Stimulated activated CD8-positive, alpha-beta memory T cell treated with anti-CD3 and anti-CD28 coated beads, Interleukin-15, amount 100 ng/mL, for 1 hour (primary cell): Measurements from ENCODE around the gene SNRNP25.

Experiments
- DNase-seq: peaks from one replicate; pipeline ENCODE4 v3.0.0-alpha.2; 2020; ENCODE audit warnings: low read depth

Gene SNRNP25

DNA sequence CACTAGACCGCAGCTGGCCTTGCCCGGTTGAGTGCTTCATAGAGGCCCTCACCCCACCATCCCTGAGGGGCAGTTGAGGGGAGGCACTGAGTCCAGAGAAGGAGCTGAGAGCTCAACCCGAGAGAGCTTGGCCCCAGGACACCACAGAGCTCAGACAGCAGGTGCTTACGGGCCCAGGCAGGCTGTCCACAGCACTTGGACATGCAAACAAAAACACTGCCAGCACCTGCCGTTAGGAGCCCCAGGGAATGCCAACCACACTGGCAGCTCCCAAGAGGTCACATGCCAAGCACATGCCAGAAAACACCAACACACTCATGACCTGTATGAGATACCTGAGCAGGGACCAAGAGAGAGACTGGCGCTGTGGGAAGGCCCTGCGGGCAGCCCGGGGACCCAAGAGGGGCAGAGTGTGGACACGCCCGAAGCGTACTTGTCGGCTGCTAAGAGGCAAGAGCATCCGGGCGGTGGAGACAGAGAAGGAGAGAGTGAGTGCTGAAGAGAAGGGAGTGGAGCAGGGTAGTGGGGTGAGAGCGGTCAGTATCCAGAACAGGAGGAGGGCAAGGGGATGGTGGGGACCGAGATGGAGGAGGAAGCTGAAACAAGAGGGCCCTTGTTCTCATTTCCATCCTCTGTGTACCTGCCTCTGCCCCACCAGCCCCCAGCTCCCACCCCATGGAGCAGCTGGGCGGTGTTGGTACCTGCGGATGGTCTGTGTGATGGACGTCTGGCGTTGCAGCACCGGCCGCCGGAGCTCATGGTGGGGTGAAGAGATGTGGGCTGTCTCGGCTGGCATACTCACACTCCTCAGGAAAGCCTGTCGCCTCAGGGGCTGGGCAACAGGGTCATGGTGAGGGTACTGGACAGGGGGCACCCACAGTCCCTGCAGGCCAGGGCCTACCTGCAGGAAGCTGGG lies 10.6 kb downstream of the SNRNP25 start:
- DNase-seq, result no peak

DNA sequence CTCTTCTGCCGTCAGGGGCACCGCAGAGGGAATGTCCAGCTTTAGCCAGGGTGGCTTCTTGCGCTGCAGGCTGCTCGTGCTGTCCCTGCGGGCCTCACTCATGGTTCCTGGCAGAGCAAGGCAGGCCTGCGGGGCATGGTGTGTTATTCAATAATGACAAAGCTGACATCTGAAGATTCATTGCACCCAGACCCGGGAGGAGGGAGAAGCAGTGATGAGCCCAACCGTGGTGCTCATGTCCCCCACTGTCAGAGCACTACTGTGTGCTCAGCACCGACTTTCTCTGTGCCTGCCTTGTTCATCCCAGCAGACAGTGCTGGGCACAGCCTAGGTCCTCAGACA lies 11.3 kb downstream of the SNRNP25 start:
- DNase-seq, result no peak

DNA sequence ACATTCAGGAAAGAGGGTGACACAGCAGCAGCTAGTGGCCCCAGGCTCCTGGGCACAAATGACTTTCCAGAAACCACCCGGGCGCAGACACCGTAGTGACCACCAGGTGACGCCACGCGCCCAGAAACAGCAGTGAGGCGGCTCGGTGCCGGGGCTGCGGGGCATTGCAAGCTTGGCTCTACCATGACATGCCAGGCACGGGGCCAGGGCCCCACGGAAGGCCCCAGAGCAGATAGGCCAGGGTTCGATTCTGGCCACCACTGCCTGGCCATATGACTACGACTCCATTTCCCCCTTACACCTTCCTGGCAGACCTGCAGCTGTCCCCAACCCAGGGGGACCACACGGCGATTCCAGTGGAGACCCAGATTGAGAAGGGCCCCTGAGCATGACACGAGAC lies 12.1 kb downstream of the SNRNP25 start:
- peak; percentile 78 for DNase-seq

- DNase-seq, result no peak
Observed at GRCh38 chr16:66309-67182, 12.9 kb downstream of the SNRNP25 start.

DNA sequence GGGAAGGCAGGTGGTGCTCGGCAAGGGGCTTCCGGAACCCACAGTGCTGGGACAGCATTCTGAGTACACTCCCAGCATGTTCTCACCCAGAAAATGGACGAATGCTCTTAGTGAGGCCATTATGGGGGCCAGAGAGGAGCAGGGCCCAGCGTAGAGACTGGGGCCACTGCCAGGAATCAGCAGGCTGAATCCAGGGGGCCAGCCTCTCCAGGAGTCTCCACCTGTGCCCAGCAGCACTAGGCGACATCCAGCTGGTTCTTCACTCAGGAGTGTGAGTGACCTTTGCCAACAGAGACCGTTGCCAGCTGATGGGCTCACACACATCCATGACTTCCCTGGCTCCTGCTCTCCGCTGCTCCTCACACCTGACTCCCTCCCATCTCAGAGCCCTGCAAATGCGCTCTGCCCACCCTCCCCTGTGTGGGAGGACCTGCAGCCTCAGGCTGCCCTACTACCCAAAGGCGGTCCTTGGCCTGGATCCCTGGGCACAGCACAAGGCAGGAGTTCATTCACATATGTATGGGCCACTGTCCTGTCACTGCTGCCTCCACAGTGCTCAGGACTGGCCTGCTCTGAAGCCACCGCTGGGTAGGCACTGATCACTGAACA lies 13.7 kb downstream of the SNRNP25 start:
- DNase-seq, result no peak

DNA sequence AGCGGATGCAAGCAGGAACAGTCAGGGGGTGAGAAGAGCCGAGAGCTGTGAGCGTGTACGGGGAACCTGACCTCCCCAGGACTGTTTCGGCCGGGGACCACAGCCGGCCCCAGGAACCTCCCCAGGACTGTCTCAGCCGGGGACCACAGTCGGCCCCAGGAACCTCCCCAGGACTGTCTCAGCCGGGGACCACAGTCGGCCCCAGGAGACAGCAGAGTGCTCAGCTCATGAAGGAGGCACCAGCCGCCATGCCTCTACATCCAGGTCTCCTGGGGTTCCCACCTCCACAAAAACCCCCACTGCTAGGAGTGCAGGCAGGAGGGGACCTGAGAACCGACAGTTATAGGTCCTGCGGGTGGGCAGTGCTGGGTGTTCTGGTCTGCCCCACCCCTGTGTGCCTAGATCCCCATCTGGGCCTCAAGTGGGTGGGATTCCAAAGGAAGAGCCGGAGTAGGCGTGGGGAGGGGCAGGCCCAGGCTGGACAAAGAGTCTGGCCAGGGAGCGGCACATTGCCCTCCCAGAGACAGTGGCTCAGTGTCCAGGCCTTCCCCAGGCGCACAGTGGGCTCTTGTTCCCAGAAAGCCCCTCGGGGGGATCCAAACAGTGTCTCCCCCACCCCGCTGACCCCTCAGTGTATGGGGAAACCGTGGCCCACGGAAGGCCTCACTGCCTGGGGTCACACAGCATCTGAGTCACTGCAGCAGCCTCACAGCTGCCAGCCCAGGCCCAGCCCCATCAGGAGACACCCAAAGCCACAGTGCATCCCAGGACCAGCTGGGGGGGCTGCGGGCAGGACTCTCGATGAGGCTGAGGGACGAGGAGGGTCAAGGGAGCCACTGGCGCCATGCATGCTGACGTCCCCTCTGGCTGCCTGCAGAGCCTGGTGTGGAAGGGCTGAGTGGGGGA lies 14.5 kb downstream of the SNRNP25 start:
- no peak for DNase-seq

- DNase-seq, result no peak
Observed at GRCh38 chr16:69181-69580, 15.6 kb downstream of the SNRNP25 start.

GRCh38 chr16:71210-71539 lies 17.5 kb downstream of the SNRNP25 start:
- DNase-seq, result no peak

DNA sequence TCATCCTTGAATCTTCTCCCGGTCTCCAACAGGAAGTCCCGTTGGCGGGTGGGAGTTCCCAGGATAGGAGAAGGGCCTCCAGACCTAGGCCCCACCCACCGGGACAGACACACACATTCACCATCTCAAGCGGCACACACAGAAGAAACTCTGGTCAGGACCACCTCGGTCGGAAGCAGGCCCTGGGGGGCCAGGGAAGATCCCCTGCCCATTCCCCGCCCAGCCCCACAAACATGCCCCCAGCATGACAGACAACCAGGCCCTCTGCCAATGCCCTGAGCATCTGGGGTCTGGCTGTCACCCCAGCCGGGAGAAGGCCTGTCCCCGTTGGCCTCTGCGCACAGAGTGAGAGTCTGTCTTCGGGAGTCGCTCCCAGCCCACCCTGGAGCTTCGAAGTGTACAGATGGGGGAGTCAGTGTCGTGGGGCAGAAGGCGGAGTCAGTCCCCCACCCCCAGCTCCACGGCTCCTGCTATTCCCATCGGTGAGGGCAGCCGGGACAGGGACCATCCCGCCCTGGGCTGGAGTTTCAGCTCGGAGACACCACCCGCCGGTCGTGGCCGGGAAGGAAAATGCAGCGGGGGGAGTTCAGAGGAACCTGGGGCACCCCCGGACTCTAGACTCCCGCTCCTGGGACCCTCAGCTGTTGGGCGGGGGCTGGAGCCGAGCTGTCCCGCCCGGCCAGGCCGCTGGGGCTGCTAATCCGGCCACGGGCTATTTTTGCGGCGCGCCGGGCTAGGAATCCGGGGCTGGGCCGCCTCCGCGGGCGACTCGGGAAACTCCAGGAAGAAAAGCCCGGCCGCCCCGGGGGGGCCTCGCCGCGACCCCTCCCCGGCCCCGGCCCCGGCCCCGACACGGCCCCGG lies 18.1 kb downstream of the SNRNP25 start:
- no peak for DNase-seq

DNA sequence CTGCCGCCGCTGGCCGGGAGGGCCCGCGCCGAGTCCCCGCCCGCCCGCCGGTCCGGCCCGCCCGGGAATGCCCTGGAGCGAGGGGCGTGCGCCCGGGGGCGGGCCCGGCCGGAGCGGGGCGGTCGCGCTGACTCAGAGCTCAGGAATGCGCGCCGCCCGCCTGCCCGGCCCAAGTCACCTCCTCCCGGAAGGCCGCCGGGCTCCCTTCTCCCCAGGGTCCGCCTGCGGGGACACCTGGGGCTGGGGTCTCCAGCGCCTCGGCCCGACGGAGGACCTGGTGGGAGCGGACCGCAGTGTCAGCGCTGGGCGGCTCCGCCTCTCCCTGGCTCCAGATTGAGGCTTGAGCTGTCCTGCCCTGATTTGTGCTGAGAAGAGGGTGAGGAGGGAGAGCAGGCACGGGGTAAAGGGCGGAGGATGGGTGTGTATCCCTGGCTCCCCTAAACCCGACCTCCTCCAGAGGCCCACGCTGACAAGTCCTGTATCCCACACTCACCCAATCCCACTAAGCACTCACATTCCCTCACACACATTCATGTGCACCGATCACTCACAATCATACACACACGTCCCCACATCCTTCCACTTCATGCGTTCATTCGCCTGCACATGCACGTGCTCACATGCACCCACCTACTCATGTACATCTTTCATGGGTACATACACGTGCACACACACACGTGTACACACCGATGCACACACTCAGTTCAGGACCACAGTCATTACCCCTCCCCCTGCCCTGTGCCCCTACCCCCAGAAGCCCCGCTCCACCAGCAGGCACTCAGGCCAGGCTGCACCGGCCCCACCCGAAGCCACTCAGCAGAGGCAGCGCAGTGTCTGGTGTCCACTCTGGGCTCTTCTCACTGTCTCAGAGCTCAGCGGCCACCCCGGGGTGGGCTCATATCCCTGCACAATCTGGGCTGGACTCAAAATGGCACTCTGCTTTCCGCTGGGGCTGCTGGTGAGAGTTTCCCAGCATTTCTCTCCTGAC lies 19.2 kb downstream of the SNRNP25 start, which contains the start of gene RHBDF1:
Gene RHBDF1, minus strand, starts transcription at position 71 of the 988 bp plus-strand sequence. CDS start 7,616 bp downstream, outside the sequence.
- DNase-seq, result no peak

DNA sequence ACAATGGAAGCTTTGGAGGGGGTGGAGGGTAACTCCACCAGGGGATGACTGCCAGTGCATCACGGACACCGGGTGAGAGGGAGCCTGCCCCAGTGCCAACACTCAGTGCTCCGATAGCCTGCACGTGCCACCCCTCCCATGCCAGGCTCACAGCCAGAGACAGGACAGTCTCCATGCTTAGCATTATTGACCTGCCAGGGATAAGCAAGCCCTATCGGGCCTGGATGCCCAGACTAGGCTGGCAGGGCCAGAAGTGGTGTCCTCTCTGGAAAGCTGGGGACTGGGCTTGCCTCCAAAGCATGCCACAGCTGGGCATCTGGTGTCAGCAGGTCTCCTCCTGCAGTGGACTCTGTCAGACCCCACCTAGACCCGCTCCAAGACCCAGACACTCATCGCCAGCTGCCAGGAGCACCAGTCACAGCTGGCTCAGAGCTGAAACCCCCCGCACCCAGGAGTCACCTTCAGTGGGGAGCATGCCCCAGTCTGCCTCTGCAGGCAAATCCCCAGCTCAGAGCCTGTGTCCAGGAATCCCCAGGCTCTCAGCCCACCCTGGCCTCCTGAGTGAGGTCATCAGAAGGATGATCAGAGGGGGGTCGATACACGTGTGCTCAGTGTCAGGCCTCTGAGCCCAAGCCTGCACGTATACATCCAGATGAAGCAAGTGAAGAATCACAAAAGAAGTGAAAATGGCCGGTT lies 20.6 kb downstream of the SNRNP25 start:
- DNase-seq, result no peak

GRCh38 chr16:74747-75334 lies 21.2 kb downstream of the SNRNP25 start:
- DNase-seq, result no peak

DNA sequence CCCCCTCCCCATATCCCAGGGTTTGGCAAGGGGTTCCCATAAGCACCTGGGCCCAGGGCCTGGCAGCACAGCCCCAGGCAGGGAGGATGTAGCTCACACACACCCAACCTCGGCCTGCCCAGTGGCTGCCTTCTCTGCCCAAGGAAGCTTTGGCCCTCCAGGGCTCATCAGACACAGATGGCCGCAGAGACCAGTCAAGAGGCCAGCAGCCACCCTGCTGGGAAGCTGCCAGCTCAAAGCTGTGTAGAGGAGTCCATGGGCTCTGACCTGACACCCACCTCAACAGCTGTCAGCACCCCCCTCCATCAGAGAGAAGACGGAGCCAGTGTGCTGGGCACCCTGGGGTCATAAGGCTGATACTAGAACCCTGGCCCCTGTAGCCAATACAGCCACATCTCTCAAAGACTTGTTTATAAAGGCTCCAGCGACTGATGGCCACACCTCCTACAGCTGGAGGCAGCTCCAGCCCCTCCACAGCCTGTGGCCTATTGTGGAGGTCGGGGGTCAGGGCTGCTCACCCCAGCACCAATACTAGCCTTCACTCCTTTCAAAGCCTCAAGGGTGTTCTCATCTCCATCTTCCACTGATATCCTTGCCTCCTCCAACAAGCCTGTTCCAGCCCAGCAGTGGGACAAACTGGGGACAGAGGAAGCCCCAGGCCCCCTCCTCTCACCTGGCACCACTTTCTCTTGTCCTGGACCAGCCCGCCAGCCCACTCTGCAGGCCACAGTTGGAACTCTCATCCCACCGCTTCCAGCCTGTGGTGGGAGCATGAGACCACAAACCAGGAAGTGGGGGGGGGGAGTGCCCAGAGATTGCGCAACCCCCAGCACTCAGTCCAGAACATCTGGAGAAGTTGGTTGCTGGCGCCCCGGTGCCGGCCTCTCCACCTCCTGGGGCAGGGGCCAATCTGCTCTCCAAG lies 22.2 kb downstream of the SNRNP25 start:
- DNase-seq, result no peak

GRCh38 chr16:76535-77272 lies 23.1 kb downstream of the SNRNP25 start:
- DNase-seq, result no peak

GRCh38 chr16:77273-77806 lies 23.7 kb downstream of the SNRNP25 start:
- no peak for DNase-seq

- DNase-seq, result peak; percentile 59
Observed at GRCh38 chr16:77807-78443, 24.3 kb downstream of the SNRNP25 start, which contains the start of gene MPG. Gene MPG (plus strand): TSS chr16:78225. CDS start chr16:78310, 85 bp downstream.
